Activated T-cell treated with anti-CD3 and anti-CD28 coated beads, Interleukin-2, amount 50 U/mL, for 72 hours (primary cell): ENCODE measurements around the gene SFMBT1. TPM values are rescaled to one million over a fixed set of nuclear protein-coding genes. Genes with fewer than 3 reads are reported as not detected.

ENCODE experiments used
- total RNA-seq, 2 donors: library from RNA; stranded (reverse); gene quantifications; one replicate each; pipeline ENCODE4 v1.2.3, GENCODE V29; 2022

The SFMBT1 gene
- total RNA-seq, 2 donors from 2014 or later, result 24.9 to 26.3 TPM

Other genes starting within 250 kb of the SFMBT1 start
- 10 to 100 TPM; 21.8 to 24.5 TPM for gene ITIH4, start 215.4 kb downstream of the SFMBT1 start, total RNA-seq
- 1 to 10 TPM; 1.3 TPM for gene MUSTN1, start 211.1 kb downstream of the SFMBT1 start, total RNA-seq
- gene STIMATE, start 148.5 kb downstream of the SFMBT1 start, total RNA-seq, result 10 to 100 TPM; 34.4 to 40.8 TPM
- gene RFT1, start 84.4 kb upstream of the SFMBT1 start, total RNA-seq, result 10 to 100 TPM; 26.6 to 29.9 TPM
- gene PRKCD, start 115.1 kb upstream of the SFMBT1 start, total RNA-seq, result 10 to 100 TPM; 24.2 to 27.2 TPM
- 100 to 1,000 TPM; 252 to 274 TPM for gene TKT, start 209.9 kb upstream of the SFMBT1 start, total RNA-seq